Lower lobe of right lung (tissue), 2 donors: Measurements from ENCODE around the gene WDFY2. TPM values are rescaled to one million over a fixed set of nuclear protein-coding genes. Genes with fewer than 3 reads are reported as not detected.
"Not testable (repeated sequence)": the region's sequence is repeated elsewhere in the genome, so short reads cannot be mapped to it uniquely, and the experiment has no call there.

Source experiments
- ATAC-seq, 2 donors: fragments of 200-7000 bp; cut with Tn5 transposase; one replicate each; pipeline ENCODE4 v1.9.1; 2020 to 2022; ENCODE audit warnings: mild to moderate bottlenecking in 2 of 2, moderate library complexity in 2 of 2
- DNase-seq: peaks from one replicate; pipeline ENCODE4 v3.0.0-alpha.2; 2020
- H3K27ac ChIP-seq: fragments of 200-600 bp; one replicate; pipeline ENCODE4 v1.8.0; 2022
- H3K27me3 ChIP-seq: fragments of 200-600 bp; one replicate; pipeline ENCODE4 v1.8.0; 2022; ENCODE audit warnings: low read depth
- H3K36me3 ChIP-seq: fragments of 200-600 bp; one replicate; pipeline ENCODE4 v1.8.0; 2022; ENCODE audit warnings: mild to moderate bottlenecking
- H3K4me1 ChIP-seq: fragments of 200-600 bp; one replicate; pipeline ENCODE4 v1.8.0; 2022
- H3K4me3 ChIP-seq: fragments of 200-600 bp; one replicate; pipeline ENCODE4 v1.8.0; 2022; ENCODE audit warnings: mild to moderate bottlenecking
- H3K9me3 ChIP-seq: fragments of 200-600 bp; one replicate; pipeline ENCODE4 v1.8.0; 2022
- intact Hi-C: fragments of 100-400 bp; cut with DNase I; formaldehyde crosslinking; loops from one replicate; pipeline ENCODE4 v1.11.0; 2022
- total RNA-seq: library from RNA; stranded (reverse); fragmentation: NEBNext Ultra II Directional; extraction: Animal tissue kit (Norgen Biotek cat#: 25700); gene quantifications from one replicate; pipeline ENCODE4 v1.2.1, GENCODE V29; 2021
- TF ChIP-seq, protein P1 (sequence below): fragments of 200-600 bp; IDR thresholded peaks from one replicate; pipeline ENCODE4 v1.8.0; 2022; ENCODE audit warnings: antibody characterized with exemption, mild to moderate bottlenecking
- donor health status: DM: no; HTN: yes; CAD: no; lungs with severe emphysema.

The WDFY2 gene
- total RNA-seq, 1 donor from 2014 or later: 16.6 TPM

DNA sequence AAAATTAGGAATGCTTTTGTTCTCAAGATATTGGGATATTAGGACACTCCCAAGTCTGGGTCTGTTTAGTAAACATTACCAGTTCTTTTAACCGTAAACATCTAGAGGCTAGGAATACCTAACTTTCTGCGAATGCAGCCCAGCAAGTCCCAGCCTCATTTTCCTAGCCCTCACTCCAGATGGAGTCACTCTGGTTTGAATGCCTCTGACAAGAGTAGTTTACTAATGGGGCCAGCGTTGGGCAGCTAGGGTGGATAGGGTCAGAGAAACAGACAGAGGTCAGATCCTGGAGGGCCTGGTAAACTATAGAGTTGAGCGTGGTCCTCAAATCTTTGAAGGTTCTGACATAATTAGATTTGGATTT is 53.6 kb downstream of the WDFY2 start:
- H3K27ac ChIP-seq: no peak overlapping the region
- no peaks in the 10 kb centered on the region for H3K27me3 ChIP-seq
- no peak for DNase-seq
- TF ChIP-seq, protein P1, sequence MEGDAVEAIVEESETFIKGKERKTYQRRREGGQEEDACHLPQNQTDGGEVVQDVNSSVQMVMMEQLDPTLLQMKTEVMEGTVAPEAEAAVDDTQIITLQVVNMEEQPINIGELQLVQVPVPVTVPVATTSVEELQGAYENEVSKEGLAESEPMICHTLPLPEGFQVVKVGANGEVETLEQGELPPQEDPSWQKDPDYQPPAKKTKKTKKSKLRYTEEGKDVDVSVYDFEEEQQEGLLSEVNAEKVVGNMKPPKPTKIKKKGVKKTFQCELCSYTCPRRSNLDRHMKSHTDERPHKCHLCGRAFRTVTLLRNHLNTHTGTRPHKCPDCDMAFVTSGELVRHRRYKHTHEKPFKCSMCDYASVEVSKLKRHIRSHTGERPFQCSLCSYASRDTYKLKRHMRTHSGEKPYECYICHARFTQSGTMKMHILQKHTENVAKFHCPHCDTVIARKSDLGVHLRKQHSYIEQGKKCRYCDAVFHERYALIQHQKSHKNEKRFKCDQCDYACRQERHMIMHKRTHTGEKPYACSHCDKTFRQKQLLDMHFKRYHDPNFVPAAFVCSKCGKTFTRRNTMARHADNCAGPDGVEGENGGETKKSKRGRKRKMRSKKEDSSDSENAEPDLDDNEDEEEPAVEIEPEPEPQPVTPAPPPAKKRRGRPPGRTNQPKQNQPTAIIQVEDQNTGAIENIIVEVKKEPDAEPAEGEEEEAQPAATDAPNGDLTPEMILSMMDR: no peak
- no peaks in the 10 kb centered on the region for H3K36me3 ChIP-seq
- peaks cover 20% of the 10 kb centered on the region for H3K4me1 ChIP-seq
- no peaks in the 10 kb centered on the region for H3K9me3 ChIP-seq
- no peak for ATAC-seq
- H3K4me3 ChIP-seq: no peak overlapping the region
- intact Hi-C loops: no loop called here

- no peak for DNase-seq
- no peaks in the 10 kb centered on the region for H3K36me3 ChIP-seq
- intact Hi-C loops: no loop called here
- no peak overlapping the region for H3K27ac ChIP-seq
- H3K4me3 ChIP-seq: no peak overlapping the region
- H3K9me3 ChIP-seq: no peaks in the 10 kb centered on the region
- peaks cover 21% of the 10 kb centered on the region for H3K4me1 ChIP-seq
- H3K27me3 ChIP-seq: no peaks in the 10 kb centered on the region
- ATAC-seq: no peak
- TF ChIP-seq, protein P1: no peak
These were observed 54.1 kb downstream of the WDFY2 start for GRCh38 chr13:51638216-51638871.

DNA sequence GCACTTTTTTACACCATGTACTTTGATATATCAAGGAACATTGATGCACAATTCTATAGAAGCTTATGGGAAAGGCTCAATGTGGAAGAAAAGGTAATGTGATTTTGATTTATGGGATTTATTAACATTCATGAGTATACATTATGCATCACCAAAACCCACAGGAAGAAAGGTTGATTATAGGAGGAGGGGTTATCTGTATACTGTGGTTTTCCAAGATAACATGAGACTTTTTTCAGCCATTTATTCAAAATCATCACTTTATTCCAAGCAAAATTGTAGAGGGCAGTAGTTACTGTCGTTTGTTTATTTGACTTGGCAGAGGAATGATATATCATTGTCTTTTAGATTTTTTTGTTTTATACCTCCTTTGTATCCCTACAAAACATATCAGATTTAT is 54.9 kb downstream of the WDFY2 start:
- H3K4me1 ChIP-seq: peaks cover 30% of the 10 kb centered on the region
- intact Hi-C loops: no loop called here

GRCh38 chr13:51640696-51641095 is 56.4 kb downstream of the WDFY2 start:
- DNase-seq, H3K4me3 ChIP-seq, H3K27me3 ChIP-seq, H3K27ac ChIP-seq, intact Hi-C loops, ATAC-seq, H3K9me3 ChIP-seq, H3K36me3 ChIP-seq: not testable (repeated sequence)
- H3K4me1 ChIP-seq: peaks cover 40% of the 10 kb centered on the region

More for the DNA sequence above, 54.9 kb downstream of the WDFY2 start:
- Histone ChIP-seq H3K27ac (no peak overlapping the region), H3K9me3 (no peaks in the 10 kb centered on the region), H3K4me3 (no peak overlapping the region), H3K36me3 (no peaks in the 10 kb centered on the region), H3K27me3 (no peaks in the 10 kb centered on the region)
- TF ChIP-seq, protein P1: no peak
- no peak for DNase-seq
- no peak for ATAC-seq

GRCh38 chr13:51643105-51643881 is 59.0 kb downstream of the WDFY2 start:
- no peak overlapping the region for H3K27ac ChIP-seq
- ATAC-seq (no peak), DNase-seq (no peak)
- H3K9me3 ChIP-seq: no peaks in the 10 kb centered on the region
- intact Hi-C loops: no loop called here
- H3K4me3 ChIP-seq: no peak overlapping the region
- peaks cover 42% of the 10 kb centered on the region for H3K4me1 ChIP-seq
- no peaks in the 10 kb centered on the region for H3K36me3 ChIP-seq
- no peaks in the 10 kb centered on the region for H3K27me3 ChIP-seq
- TF ChIP-seq, protein P1: no peak

DNA sequence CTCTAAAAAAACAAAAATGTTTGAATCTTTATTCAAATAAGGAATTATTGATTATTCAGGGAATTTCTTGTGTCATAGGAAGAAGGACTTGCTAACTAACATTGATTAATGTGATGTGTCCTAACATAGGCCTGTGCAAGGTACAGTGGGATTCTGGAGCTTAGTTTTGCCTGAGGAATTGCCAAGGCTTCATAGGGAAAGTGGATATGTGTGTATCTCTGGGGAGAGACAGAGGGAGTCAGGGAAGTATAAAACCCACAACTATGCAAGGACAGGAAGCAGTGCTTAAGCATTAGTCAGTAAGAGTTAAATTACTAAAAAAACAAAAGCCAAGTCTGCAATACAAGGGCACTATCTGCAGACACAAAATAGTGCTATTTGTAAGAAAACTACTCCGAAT is 59.6 kb downstream of the WDFY2 start:
- Histone ChIP-seq H3K4me1 (peaks cover 39% of the 10 kb centered on the region), H3K27ac (peak overlapping the region; percentile 47), H3K36me3 (no peaks in the 10 kb centered on the region), H3K4me3 (no peak overlapping the region), H3K27me3 (no peaks in the 10 kb centered on the region), H3K9me3 (no peaks in the 10 kb centered on the region)
- intact Hi-C loops: no loop called here
- ATAC-seq (peak; percentile 18 to 31), DNase-seq (no peak)
- TF ChIP-seq, protein P1: no peak
